GM19043 (cell line): ENCODE measurements around the gene UCKL1.

Experiments
- ATAC-seq: cut with Tn5 transposase; IDR thresholded peaks from one replicate; pipeline ENCODE4 v1.9.1; 2021; ENCODE audit warnings: low read depth; ENCODE audit not compliant: unreplicated experiment

Gene UCKL1

GRCh38 chr20:63894358-63895201 is 61.6 kb downstream of the UCKL1 start, which contains the start of gene DNAJC5:
Gene DNAJC5 (plus strand): TSS chr20:63895126. CDS start chr20:63928346, 33,220 bp downstream.
- peak; percentile 71 for ATAC-seq

- ATAC-seq, result no peak
Observed at GRCh38 chr20:63893999-63894357, 62.2 kb downstream of the UCKL1 start.

- ATAC-seq, result no peak
Observed at GRCh38 chr20:63892402-63892801, 63.8 kb downstream of the UCKL1 start.

GRCh38 chr20:63891061-63892002 is 64.9 kb downstream of the UCKL1 start:
- no peak for ATAC-seq

- no peak for ATAC-seq
Observed at GRCh38 chr20:63890616-63891015, 65.6 kb downstream of the UCKL1 start.

- ATAC-seq, result no peak
Observed at GRCh38 chr20:63890201-63890576, 66.0 kb downstream of the UCKL1 start.
